Suppressor macrophage (primary cell): ENCODE measurements around the gene PSMB2.
A peak's percentile ranks its signal among the peaks of the same experiment; 100 is the strongest.

Experiments
- DNase-seq, 4 experiments: peaks; one replicate each; pipeline ENCODE4 v3.0.0-alpha.2; 2020 to 2022

PSMB2 gene

DNA sequence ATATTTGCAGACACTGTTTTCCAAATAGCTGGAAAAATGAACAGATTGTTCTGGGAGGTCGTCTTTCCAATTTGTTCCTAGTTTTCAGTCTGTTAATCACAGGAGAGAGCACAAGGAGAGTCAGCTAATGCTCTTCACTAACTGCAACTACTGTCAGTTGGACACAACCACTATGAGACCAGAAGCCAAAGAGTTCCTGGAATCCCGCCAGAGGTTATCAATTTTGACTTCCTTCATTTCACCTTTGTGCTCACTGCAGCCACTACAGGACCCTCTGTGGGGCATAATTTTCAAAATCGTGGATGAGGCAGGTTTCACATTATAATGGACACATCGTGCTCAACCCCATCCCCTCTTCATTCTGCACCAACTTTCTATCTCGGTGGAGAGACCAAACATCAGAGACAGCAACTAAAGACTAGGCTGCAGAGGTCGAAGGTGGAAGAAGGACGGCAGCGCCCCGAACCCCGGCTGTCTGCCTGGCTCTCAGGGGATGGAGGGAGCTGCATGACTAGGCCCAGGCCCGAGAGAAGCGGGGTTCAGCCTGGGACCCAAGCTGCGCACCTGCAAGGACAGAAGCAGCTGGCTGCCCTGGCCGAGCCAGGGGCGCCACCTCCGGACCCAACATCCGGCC is 84.7 kb downstream of the PSMB2 start:
- DNase-seq = no peak

DNA sequence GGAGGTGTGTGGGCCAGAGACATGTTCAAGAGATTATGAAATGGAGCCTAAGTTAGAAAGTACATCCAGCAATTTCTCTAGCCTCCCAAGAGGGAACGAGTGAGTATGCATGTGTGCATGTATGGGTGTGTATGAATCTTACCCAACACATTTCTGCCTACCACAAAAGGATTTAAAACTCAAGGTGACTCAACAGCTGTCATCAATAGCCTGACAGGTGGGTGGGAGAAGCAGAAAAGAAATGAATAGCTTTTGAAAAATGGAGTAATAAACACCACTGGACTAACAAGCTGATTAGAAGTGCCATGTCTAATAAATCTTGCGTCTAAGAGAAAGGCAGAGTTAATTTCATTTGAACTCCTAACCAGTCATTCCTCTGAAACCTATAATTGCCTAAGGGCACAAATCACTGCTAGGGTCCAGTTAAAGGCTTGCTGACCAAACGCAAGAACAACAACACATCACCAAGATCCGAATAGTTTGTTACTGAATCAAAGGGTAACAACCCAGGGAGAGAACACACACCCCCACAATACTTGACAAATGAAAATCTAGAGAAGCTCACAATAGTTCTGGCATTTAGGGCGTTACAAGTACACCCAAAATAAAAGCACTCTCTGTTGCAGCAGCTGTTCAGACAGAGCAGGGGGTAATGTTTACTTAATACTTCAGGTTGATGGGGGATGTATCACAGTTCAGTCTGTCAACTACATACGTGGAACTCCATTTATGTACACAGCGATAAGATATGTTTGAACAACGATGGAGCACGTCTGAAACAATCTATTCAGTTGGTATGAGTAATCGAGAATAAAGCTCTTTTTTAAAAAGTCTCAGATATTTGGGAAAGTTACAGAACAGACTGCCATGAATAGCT is 85.5 kb downstream of the PSMB2 start:
- peak in 1 of 4 experiments; percentile 32 for DNase-seq

DNA sequence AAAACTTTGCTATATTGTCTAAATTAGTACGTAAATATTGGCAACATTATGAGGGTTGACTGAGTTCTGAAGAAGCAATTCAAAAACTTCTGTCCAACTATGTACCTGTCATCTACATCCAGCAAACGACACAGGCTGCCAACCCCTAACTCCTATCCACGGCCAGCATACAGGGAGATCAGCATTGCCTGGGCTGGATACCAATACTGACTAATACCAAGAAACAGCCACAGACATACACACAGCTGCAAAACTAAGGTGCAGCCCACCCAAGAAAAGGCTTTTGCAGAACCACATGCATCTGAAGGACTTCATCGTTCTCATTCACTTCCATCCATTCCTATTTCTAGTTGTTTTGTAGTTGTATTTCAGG is 86.1 kb downstream of the PSMB2 start:
- DNase-seq = no peak

DNA sequence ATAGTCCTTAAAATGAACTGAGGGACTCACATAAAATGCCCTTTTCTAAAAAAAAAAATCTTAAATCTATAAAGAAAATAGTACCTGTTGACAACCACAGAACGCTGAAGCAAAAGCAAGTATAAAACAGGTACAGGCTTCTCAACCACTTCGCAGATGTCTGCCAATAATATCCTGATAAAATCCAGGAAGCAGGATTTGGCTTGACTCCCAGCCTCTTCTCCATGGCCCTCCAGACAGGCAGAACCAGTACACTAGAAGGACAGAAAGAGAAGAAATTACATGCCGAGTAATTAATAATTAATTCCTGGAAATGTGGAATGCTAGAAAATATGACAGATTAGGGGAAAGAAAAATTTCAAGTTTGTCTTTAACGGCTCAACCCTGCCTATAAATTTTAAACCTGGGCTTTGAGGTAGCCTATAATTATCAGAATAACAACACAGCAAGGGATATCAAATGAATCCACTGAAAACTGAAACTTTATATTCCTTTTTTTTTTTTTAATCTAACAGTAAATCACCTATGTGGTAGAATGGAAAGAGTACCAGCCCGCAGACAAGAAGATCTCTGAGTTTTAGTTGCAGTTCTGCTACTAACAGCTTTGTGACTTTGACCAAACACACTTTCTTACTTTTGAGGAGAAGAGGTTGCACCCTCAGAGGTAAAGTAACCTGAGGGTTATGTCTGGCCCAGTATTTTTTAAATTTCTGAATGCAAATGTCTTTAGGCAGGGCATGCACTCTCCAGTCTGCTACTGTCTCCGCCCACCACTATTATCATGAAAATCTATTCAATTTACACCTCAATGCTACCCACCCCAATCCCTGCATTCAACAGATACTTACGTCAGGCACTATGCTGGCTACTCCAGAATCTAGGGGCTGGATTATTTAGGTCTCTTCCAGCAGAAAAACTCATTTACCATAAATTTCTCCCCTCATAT is 86.8 kb downstream of the PSMB2 start:
- no peak for DNase-seq

DNA sequence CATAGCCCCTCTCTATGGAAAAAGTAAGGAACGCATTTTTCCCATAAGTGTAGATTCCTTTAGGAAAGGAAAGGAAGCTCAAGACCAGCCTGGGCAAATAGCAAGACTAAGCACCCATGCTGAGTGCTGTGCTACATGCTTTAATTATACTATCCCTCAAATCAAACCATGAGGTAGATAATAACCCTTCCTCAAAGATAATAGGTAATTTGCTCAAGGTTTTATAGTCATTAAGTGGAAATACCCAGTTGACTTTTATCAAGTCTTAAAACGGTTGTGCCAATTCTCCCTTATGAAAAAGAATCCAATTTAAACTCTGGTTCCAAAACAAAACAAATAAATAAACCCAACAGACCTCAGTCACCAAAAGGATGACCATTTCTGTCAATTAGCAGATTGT is 87.5 kb downstream of the PSMB2 start:
- DNase-seq = no peak
